Measurements from ENCODE around the gene APOA1.
"Not testable (repeated sequence)": the region's sequence is repeated elsewhere in the genome, so short reads cannot be mapped to it uniquely, and the experiment has no call there.

GRCh38 chr11:116834535-116835041 is 2.8 kb downstream of the APOA1 start:
- TF ChIP-seq ATF2 (tag by site-specific recombination; IDR thresholded peaks at IDR 0.05; ENCODE audit: low read depth); CTCF (tag by site-specific recombination; IDR thresholded peaks at IDR 0.05); ZNF23 (tag by site-specific recombination; IDR thresholded peaks at IDR 0.05; ENCODE audit: borderline replicate concordance); ZNF585B (tag by site-specific recombination; IDR thresholded peaks at IDR 0.05); ZBTB44 (tag by site-specific recombination; IDR thresholded peaks at IDR 0.05); PRDM10 (tag by site-specific recombination; IDR thresholded peaks at IDR 0.05); KLF10 (tag by site-specific recombination; IDR thresholded peaks at IDR 0.05); ZNF423 (tag by site-specific recombination; IDR thresholded peaks at IDR 0.05); HOXA7 (CRISPR knock-in tag; IDR thresholded peaks at IDR 0.05; ENCODE audit: borderline replicate concordance); KLF1 (tag by site-specific recombination; IDR thresholded peaks at IDR 0.05); ZNF211 (tag by site-specific recombination; IDR thresholded peaks at IDR 0.05; ENCODE audit: low read depth); YY1 (tag by site-specific recombination; IDR thresholded peaks at IDR 0.05); BCL6B (tag by site-specific recombination; IDR thresholded peaks at IDR 0.05); ZNF639 (tag by site-specific recombination; IDR thresholded peaks at IDR 0.05): not testable (repeated sequence)
